ENCODE results near the gene MARVELD3.

MARVELD3 gene

GRCh38 chr16:71625113-71625850 lies 702 bp upstream of the MARVELD3 start:
- no peak for DNase-seq

DNA sequence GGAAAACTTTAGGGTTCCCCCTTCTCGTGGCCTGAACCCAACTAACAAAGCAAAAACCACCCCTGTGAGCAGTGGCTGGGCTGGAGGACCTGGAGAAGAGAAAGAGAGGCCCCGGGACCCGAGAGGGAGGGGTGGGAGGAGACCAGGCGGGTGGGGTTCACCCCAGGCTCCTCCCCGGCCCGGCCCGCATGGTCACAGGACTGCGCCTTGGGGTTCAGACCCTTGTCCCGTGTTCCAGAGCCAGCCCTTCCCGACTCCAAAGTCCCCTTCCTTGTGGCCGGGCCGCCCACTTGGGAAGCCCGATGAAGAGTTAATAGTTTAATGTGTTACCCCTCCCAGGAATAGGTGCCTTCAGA lies 852 bp downstream of the MARVELD3 start:
- DNase-seq, result no peak

DNA sequence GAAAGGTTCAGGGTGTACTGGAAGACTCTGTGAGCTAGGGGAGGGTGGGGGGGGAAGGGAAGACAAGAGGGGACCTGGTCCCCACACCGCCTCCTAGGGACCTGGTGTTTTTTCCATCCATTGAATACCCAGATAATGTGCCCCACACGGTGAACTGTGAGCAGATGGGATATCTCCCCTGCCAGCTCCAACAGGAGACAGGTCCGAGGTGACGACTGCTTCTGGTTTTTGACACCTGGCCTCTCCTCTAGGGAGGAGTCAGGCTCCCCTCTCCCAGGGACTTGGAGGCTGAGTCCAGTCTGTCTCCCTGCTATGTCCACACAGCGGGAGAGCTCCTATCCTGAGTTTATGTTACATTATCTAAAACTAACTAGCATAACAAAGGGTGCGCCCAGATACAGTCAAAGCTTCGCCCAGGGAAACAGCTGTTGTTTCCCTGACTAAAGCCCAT lies 1.8 kb downstream of the MARVELD3 start:
- no peak for DNase-seq

- DNase-seq, result peak; percentile 62
Observed at GRCh38 chr16:71628810-71629209, 2.8 kb downstream of the MARVELD3 start.

GRCh38 chr16:71629278-71630016 lies 3.5 kb downstream of the MARVELD3 start:
- DNase-seq, result no peak

GRCh38 chr16:71630808-71631207 lies 4.8 kb downstream of the MARVELD3 start:
- no peak for DNase-seq

DNA sequence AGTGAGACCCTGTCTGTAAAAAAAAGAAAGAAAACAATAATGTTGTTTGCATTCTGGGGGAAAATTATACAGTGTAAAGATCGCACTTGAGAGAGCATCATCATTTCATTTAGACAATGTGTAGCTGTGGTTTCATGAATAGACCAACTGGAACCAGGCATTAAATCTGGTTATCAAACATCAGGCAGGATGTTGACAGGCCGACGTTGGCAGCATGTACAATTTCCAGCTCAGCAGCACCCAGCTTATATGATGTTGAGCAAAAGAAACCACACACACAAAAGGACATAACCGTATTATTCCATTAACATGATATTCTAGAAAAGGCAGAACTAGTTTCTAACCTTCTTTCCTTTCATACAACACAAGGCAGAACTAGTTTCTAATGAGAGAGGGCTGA lies 5.8 kb downstream of the MARVELD3 start:
- no peak for DNase-seq

DNA sequence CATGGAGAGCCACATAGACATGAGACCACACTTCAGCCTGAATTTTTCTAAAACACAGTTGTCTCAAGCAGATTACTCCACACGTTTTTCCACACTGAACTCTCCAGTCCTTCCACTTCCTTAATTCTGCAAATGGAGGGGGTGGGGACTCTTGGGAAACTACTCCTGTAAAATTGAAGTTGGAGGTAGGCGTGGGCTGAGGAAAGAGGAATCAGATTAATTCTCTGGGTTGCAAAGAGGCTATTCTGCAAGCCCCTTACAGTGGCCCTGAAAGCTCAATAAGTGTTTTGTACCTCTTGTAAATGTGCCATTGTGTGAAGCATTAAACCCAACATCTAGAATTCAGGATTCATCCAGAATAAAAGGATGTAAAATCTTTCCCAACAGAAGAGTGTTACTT lies 9.6 kb downstream of the MARVELD3 start:
- no peak for DNase-seq

DNA sequence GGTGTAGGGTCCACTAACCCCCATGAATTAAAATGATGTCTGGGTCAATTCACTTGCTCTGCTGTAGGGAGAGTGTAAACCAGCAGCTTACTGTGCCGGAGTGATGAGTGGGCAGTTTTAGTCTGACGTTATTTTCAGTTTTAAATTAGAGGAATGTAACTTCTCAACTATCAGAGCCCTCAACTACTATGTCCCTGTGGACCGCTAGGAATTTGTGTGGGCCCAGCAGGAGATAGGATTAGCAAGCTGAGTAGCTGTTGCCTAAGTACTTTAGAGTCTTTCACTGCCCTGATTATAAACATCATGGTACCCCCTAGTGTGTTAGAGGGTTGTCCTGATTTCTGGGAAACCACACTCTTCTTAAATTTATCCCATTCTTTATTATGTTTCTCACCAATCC lies 11.4 kb downstream of the MARVELD3 start:
- DNase-seq, result peak; percentile 82

DNA sequence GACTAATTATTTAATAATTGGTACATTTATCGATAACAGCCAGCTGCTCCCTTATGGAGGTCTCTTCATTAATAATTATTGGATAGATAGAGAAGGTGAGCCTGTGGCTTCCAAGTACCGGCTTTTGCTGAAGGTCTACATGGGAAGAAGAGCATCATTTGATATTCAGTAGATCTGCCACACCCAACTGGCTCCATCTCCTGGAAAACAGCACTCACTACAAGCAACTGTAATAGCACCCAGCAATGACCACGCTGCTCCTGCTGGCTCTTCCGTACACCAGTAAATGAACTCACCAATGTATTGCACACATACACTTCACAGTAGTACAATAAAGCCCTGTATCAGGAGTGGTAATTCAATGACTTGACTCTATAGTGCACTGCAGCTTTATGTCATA lies 19.5 kb downstream of the MARVELD3 start:
- peak; percentile 24 for DNase-seq

- DNase-seq, result no peak
Observed at GRCh38 chr16:71647391-71647790, 21.4 kb downstream of the MARVELD3 start.

DNA sequence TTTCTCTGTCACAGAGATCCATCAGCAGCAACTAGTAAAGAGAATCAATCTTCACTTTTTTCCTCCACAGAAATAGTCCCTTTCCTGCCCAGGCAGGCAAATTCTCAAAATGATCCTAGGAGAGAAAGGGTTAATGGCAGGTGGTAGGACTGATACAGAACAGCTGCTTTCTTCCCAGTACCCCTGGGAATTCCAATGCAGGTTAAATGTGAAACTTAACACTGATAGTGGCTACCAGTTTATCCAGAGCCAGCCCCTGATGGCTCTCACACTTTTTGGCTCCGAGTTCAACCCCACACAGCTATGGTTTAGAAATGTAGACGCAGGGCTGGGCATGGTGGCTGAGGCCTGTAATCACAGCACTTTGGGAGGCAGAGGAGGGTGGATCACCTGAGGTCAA lies 22.2 kb downstream of the MARVELD3 start:
- no peak for DNase-seq

DNA sequence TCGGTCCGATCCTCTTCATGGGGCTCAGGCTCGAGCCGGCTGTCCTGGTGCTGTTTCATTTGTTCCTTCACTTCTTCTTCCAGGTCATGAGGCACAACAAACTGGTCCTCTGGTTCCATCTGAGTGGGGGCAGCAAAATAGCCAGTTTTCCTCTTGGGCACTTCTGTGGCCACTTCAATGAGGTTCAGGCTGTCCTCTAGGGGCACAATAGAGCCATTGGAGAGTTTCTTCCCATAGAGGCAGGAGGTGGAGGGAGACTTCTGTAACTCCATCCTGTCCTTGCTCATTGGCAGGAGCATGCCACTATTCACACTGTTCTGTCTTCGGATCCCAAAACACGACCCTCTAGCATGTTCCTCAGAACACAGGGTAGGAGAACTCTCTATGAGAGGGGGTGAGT lies 22.9 kb downstream of the MARVELD3 start:
- DNase-seq, result no peak

GRCh38 chr16:71649704-71650103 lies 23.7 kb downstream of the MARVELD3 start:
- DNase-seq, result no peak

DNA sequence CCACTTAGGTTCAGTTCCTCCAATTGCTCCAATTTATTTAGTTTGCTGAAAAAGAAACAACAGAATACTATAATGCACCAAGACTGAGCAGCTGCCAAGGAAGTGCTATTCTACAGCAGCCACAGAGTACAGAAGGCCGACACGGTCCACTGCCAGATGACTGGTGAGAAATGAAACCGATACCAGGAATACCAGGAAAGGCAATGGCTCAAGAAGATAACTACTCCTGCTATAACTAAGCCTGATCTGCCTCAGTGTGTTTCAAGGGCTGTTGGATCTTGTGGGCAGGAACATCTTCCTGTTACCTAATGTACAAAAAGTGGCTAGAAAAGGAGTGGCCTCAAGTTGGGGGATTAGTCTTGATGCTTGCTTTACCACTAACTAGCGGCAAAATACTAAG lies 32.8 kb downstream of the MARVELD3 start:
- DNase-seq, result no peak

GRCh38 chr16:71659471-71659870 lies 33.5 kb downstream of the MARVELD3 start:
- DNase-seq, result no peak

GRCh38 chr16:71666264-71666663 lies 40.3 kb downstream of the MARVELD3 start:
- DNase-seq, result no peak

DNA sequence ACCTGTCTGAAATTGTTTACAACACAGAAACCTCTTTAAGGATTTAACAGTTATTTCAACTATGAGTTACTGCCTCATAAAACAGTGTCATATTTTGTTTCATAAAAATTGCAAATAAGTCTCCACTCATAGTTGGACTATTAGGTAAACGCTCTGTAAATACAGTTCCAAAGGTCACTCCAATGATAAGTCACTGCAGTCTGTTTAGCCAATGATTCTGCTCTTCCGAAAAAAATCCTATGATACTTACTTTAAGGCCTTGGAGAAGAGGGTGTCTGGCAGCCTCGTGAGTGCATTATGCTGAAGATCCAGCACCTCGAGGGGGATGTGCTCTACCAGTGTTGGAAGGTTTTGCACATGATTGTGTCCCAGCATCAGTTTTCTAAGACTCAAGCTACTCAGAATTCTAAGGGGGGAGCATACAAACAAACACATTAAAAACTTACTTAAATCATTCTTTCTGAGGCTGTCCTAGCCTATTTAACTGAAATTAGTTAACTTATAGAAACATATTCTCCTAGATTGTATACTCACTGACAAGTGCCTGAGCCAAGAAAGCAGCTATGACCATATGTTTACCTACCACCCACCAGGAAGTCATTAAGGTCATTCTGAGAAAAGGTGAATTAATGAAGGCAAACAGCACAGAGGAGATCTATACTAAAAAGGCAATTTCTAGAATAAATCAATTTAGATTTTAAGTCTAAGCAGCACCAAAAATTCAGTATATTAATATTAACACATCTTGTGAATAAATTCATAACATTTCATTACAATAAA lies 41.1 kb downstream of the MARVELD3 start:
- DNase-seq, result no peak

- no peak for DNase-seq
Observed at GRCh38 chr16:71669926-71670536, 44.0 kb downstream of the MARVELD3 start.

DNA sequence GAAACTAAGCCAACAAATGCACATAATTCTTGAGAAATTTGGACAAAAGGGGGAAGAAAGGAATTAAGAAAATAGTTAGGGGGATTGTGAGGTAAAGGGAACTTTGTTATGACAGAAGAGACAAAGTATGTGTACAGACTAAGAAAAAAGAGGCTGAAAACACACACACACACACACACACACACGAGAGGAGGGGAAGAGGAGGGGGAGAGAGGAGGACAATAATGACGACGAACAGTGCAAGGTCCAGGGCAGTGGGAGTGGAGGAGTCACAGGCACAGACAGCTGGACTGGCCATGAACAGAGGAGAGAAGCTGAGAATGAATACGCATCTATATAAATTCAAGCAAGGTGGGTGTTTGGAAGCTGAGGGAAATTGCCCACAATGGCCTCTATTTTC lies 44.6 kb downstream of the MARVELD3 start:
- no peak for DNase-seq

DNA sequence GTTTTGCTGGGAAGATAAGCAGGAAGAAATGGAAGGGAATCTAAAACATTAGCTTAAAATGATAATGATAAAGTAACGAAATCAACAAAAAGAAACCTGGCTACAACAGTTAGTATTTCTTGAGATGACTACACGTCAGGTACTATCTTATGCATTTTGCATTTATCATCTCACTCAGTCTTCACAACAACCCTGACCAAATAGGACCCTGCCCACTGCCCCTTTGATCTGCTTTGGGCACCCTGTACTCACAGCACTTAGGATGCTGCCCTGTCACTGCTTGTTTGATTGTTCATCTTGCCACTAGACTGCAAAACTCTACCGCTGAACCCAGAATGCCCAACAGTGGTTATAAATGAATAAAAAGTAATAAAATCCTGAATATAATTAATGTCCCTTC lies 45.2 kb downstream of the MARVELD3 start:
- no peak for DNase-seq

GRCh38 chr16:71672125-71672524 lies 46.1 kb downstream of the MARVELD3 start:
- DNase-seq, result no peak
